Lower lobe of right lung (tissue), 2 donors: ENCODE measurements around the gene ADD1. TPM values are rescaled to one million over a fixed set of nuclear protein-coding genes. Genes with fewer than 3 reads are reported as not detected.
A peak's percentile ranks its signal among the peaks of the same experiment; 100 is the strongest.

Experiments
- ATAC-seq, 2 donors: fragments of 200-7000 bp; cut with Tn5 transposase; one replicate each; pipeline ENCODE4 v1.9.1; 2020 to 2022; ENCODE audit warnings: mild to moderate bottlenecking in 2 of 2, moderate library complexity in 2 of 2
- DNase-seq: peaks from one replicate; pipeline ENCODE4 v3.0.0-alpha.2; 2020
- H3K27ac ChIP-seq: fragments of 200-600 bp; one replicate; pipeline ENCODE4 v1.8.0; 2022
- H3K27me3 ChIP-seq: fragments of 200-600 bp; one replicate; pipeline ENCODE4 v1.8.0; 2022; ENCODE audit warnings: low read depth
- H3K36me3 ChIP-seq: fragments of 200-600 bp; one replicate; pipeline ENCODE4 v1.8.0; 2022; ENCODE audit warnings: mild to moderate bottlenecking
- H3K4me1 ChIP-seq: fragments of 200-600 bp; one replicate; pipeline ENCODE4 v1.8.0; 2022
- H3K4me3 ChIP-seq: fragments of 200-600 bp; one replicate; pipeline ENCODE4 v1.8.0; 2022; ENCODE audit warnings: mild to moderate bottlenecking
- H3K9me3 ChIP-seq: fragments of 200-600 bp; one replicate; pipeline ENCODE4 v1.8.0; 2022
- intact Hi-C: fragments of 100-400 bp; cut with DNase I; formaldehyde crosslinking; loops from one replicate; pipeline ENCODE4 v1.11.0; 2022
- total RNA-seq: library from RNA; stranded (reverse); fragmentation: NEBNext Ultra II Directional; extraction: Animal tissue kit (Norgen Biotek cat#: 25700); gene quantifications from one replicate; pipeline ENCODE4 v1.2.1, GENCODE V29; 2021
- TF ChIP-seq, protein P1 (sequence below): fragments of 200-600 bp; IDR thresholded peaks from one replicate; pipeline ENCODE4 v1.8.0; 2022; ENCODE audit warnings: antibody characterized with exemption, mild to moderate bottlenecking
- donor health status: DM: no; HTN: yes; CAD: no; lungs with severe emphysema.

ADD1 gene
- total RNA-seq, 1 donor from 2014 or later = 279 TPM

GRCh38 chr4:2857349-2857927 is 13.8 kb downstream of the ADD1 start:
- Histone ChIP-seq H3K27ac (no peak overlapping the region), H3K36me3 (peaks cover 22% of the 10 kb centered on the region), H3K4me1 (peaks cover 94% of the 10 kb centered on the region), H3K9me3 (no peaks in the 10 kb centered on the region), H3K4me3 (no peak overlapping the region), H3K27me3 (no peaks in the 10 kb centered on the region)
- TF ChIP-seq, protein P1, sequence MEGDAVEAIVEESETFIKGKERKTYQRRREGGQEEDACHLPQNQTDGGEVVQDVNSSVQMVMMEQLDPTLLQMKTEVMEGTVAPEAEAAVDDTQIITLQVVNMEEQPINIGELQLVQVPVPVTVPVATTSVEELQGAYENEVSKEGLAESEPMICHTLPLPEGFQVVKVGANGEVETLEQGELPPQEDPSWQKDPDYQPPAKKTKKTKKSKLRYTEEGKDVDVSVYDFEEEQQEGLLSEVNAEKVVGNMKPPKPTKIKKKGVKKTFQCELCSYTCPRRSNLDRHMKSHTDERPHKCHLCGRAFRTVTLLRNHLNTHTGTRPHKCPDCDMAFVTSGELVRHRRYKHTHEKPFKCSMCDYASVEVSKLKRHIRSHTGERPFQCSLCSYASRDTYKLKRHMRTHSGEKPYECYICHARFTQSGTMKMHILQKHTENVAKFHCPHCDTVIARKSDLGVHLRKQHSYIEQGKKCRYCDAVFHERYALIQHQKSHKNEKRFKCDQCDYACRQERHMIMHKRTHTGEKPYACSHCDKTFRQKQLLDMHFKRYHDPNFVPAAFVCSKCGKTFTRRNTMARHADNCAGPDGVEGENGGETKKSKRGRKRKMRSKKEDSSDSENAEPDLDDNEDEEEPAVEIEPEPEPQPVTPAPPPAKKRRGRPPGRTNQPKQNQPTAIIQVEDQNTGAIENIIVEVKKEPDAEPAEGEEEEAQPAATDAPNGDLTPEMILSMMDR = no peak
- intact Hi-C loops = no loop called here
- DNase-seq (no peak), ATAC-seq (no peak)

DNA sequence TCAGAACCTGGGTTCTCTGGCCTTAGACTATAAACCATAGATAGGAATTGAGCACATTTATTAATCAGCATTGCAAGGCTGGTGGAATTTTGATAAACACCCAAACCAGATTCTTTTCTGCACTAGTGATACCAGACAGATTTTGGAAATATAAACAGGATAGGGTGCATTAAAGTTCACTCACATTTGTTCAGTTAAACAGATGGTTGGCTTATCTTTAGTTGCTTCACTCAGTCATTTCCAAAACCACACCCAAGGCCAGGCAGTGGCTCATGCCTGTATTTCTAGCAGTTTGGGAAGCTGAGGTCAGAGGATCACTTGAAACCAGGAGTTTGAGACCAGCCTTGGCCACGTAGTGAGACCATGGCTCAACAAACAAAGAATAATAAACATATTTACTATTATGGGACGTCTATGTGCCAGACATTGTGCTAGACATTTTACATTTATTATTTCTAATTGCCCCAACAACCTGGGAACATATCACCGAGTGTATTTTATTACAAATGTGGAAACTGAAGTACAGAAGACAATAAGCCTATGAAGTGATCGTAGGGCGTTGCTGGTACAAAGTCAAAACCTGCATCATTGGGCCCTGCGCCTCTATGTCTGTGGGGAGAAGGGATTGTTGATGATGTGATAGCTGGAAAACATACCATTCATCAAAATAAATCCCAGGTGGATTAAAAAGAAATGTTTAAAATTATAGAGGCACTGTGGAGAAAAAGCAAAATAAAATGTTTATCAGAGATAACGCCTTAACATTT is 15.0 kb downstream of the ADD1 start:
- Histone ChIP-seq H3K4me1 (peaks cover 94% of the 10 kb centered on the region), H3K9me3 (no peaks in the 10 kb centered on the region), H3K4me3 (no peak overlapping the region), H3K36me3 (peaks cover 20% of the 10 kb centered on the region), H3K27ac (peak overlapping the region; percentile 56), H3K27me3 (no peaks in the 10 kb centered on the region)
- DNase-seq = no peak
- intact Hi-C loops = no loop called here
- TF ChIP-seq, protein P1 = no peak
- ATAC-seq = no peak

GRCh38 chr4:2859514-2859913 is 15.9 kb downstream of the ADD1 start:
- peaks cover 99% of the 10 kb centered on the region for H3K4me1 ChIP-seq
- H3K4me3 ChIP-seq = no peak overlapping the region
- intact Hi-C loops = no loop called here
- H3K36me3 ChIP-seq = peaks cover 11% of the 10 kb centered on the region
- TF ChIP-seq, protein P1 = no peak
- DNase-seq (no peak), ATAC-seq (no peak)
- peak overlapping the region; percentile 56 for H3K27ac ChIP-seq
- no peaks in the 10 kb centered on the region for H3K9me3 ChIP-seq
- no peaks in the 10 kb centered on the region for H3K27me3 ChIP-seq

DNA sequence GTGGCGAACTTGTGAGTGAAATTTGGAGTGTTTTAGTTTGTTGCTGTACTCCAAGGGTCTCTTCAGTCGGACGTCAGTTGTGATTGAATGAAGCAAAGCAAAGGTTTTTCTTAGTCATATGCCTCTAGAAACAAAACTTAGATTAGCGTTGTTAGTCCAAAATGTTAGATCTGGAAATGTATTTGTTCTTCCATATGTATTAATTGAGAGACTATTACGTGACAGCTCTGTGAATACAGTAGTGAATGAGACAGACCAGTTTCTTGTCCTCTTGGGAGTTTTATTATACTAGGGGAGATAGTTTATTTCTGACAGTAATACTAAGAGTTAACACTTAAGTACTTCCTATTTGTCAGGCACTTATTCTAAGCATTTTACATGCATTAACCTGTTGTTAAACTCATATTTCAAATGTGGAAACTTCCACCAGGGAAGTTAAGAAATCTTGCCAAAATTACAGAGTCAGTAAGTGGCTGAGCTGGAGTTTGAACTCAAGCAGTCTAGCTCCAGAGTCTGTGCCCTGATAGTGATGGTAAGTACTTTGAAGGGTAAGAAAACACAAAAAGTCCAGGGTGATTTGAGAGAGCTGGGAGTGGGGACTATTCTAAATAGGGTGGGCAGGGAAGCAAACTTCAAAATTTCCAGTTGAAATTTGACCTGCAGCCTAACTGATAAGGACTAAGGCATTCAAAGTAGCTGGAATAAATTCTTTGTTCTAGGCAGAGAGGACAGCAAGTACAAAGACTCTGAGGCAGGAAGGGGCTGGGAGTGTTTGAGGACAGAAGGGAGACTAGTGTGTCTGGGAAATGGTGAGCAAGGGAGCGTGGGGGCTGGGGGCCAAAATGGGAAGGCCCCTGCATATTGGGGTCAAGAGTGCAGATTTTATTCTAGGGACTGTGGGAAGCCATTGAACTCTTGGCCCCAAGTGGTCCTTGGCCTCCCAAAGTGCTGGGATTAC is 17.0 kb downstream of the ADD1 start:
- Histone ChIP-seq H3K9me3 (no peaks in the 10 kb centered on the region), H3K27ac (peak overlapping the region; percentile 56), H3K27me3 (no peaks in the 10 kb centered on the region), H3K4me3 (no peak overlapping the region), H3K4me1 (peaks cover 99% of the 10 kb centered on the region), H3K36me3 (no peaks in the 10 kb centered on the region)
- ATAC-seq (peak; percentile 90 to 92), DNase-seq (peak; percentile 67)
- TF ChIP-seq, protein P1 = no peak
- intact Hi-C loops = no loop called here

DNA sequence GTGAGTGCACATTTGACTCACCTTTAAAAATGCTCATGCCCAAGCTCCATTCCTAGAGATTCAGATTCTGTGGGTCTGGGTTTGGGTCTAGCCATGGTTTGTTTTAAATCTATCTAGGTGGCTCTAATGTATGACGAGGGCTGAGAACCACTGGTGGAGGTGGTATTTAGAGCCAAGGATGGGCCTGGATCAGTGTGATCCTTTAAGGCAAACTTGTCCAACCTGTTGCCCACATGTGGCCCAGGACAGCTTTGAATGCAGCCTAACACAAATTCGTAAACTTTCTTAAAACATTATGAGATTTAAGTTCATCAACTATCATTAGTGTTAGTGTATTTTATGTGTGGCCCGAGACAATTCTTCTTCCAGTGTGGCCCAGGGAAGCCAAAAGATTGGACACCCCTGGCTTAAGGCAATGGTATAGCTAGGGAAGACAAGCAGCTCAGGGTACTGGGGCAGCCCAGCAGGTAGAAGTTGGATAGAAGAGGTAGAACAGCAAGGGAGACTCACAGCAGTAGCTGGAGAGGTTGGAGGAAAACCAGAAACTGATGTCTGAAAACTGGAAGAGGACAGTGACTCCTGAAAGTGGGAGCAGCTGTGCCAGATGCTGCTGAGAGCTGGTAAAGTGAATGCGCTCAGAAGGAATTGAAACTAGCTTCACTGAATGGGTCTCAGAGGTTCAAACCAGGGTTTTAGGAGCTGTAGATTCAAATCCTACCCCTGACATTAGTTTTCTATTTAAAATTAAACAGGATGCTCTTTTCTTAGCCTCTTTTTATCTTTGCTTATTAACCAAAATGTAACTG is 18.2 kb downstream of the ADD1 start:
- Histone ChIP-seq H3K27ac (peak overlapping the region; percentile 56), H3K4me3 (no peak overlapping the region), H3K9me3 (no peaks in the 10 kb centered on the region), H3K36me3 (no peaks in the 10 kb centered on the region), H3K27me3 (no peaks in the 10 kb centered on the region), H3K4me1 (peaks cover 100% of the 10 kb centered on the region)
- ATAC-seq = no peak
- TF ChIP-seq, protein P1 = no peak
- DNase-seq = no peak
- intact Hi-C loops = no loop called here
